ENCODE results near the gene ATP5F1D. TPM values are rescaled to one million over a fixed set of nuclear protein-coding genes. Genes with fewer than 3 reads are reported as not detected.

ATP5F1D gene
- total and polyA plus RNA-seq, 2 of the 13 experiments (the other 11 are each of a cell fraction or from before 2014, with no cell fraction given) = 39.4 to 78.7 TPM

DNA sequence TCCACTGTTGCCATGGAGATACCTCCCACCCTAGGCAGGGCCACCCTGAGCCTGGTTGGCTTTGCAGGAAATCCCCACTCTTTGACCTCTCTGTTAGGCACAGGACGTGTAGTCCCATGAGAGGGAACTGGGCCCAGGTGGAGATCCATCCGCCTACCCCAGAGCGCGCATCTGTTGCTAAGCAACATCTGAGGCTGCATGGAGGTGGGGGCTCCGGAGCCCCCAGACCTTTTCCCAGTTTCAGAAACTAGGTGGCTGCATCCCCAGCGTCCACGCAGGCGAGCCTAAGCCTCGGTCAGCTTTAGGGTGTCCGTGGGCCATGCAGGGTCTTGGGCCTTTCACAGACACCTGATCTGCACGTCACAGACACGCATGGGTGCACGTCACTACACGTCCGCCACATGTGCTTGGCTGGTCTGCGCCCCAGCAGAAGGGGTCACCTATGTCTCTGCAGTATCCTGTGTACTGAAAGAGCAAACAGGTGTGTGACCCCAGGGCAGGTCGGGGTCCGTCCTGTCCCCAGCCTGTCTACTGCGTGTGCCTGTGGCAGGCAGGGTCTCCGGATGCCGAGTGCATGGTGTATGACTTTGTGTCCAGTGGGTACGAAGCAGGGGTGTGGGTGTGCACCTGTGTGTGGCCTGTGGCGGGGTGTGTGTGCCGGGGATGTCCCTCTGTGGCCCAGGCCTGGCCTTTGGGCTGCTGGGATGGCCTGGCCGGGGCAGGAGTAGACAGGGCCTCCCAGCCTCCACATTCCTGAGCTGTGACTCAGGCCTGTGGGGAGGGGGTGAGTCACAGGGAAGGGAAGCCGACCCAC is 23.5 kb downstream of the ATP5F1D start (continued):
- no peak for TF ChIP-seq HOXA5 (CRISPR knock-in tag; IDR thresholded peaks at IDR 0.05)
- peak; percentile 91; the same call in 1 of the 2 replicates for TF ChIP-seq ZNF83 (CRISPR knock-in tag; IDR thresholded peaks at IDR 0.05; ENCODE audit: borderline replicate concordance)
- no peak for TF ChIP-seq SRSF1 (optimal IDR thresholded peaks at IDR 0.05; ENCODE audit: low read depth, low read length)
- TF ChIP-seq ATF6 (CRISPR knock-in tag; conservative IDR thresholded peaks at IDR 0.05) = no peak
- 0 out of 2 replicates have a peak, but pooled peaks have one; percentile 37 for TF ChIP-seq ZBTB38 (CRISPR knock-in tag; IDR thresholded peaks at IDR 0.05)
- TF ChIP-seq CEBPB (IDR thresholded peaks at IDR 0.05; ENCODE audit: borderline replicate concordance, low read depth, low read length) = no peak
- no peak for TF ChIP-seq MBD4 (IDR thresholded peaks at IDR 0.05; ENCODE audit: borderline replicate concordance, low read length)
- no peak for TF ChIP-seq ZFAT (CRISPR knock-in tag; conservative IDR thresholded peaks at IDR 0.05)
- peak; percentile 35; the same call in 1 of the 2 replicates for TF ChIP-seq FOXO1 (CRISPR knock-in tag; IDR thresholded peaks at IDR 0.05)
- TF ChIP-seq ZNF709 (CRISPR knock-in tag; IDR thresholded peaks at IDR 0.05) = no peak
- TF ChIP-seq ZUFSP (CRISPR knock-in tag; IDR thresholded peaks at IDR 0.05; ENCODE audit: borderline replicate concordance) = no peak
- no peak for TF ChIP-seq ZNF772 (CRISPR knock-in tag; IDR thresholded peaks at IDR 0.05)
- peak; percentile 76 for TF ChIP-seq TARDBP (CRISPR knock-in tag; IDR thresholded peaks at IDR 0.05)
- TF ChIP-seq HIVEP1 (CRISPR knock-in tag; IDR thresholded peaks at IDR 0.05) = peak; percentile 95
- no peak for TF ChIP-seq ZNF44 (CRISPR knock-in tag; IDR thresholded peaks at IDR 0.05)
- TF ChIP-seq CCDC6 (CRISPR knock-in tag; IDR thresholded peaks at IDR 0.05) = no peak; the same call in 1 of the 2 replicates
- TF ChIP-seq ZSCAN30 (CRISPR knock-in tag; IDR thresholded peaks at IDR 0.05) = no peak
- TF ChIP-seq, protein P1, sequence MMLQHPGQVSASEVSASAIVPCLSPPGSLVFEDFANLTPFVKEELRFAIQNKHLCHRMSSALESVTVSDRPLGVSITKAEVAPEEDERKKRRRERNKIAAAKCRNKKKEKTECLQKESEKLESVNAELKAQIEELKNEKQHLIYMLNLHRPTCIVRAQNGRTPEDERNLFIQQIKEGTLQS (CRISPR knock-in tag; IDR thresholded peaks at IDR 0.05) = peak; percentile 100
- no peak; the same call in 1 of the 2 replicates for TF ChIP-seq CHCHD3 (CRISPR knock-in tag; IDR thresholded peaks at IDR 0.05)
- TF ChIP-seq ZNF800 (CRISPR knock-in tag; IDR thresholded peaks at IDR 0.05) = no peak
- TF ChIP-seq HMGA1 (CRISPR knock-in tag; conservative IDR thresholded peaks at IDR 0.05) = no peak
- TF ChIP-seq ZNF629 (CRISPR knock-in tag; conservative IDR thresholded peaks at IDR 0.05) = no peak
- 0 out of 2 replicates have a peak, but pooled peaks have one; percentile 31 for TF ChIP-seq MEF2D (CRISPR knock-in tag; IDR thresholded peaks at IDR 0.05)
- no peak for TF ChIP-seq DNMT3B (CRISPR knock-in tag; conservative IDR thresholded peaks at IDR 0.05)
- no peak for TF ChIP-seq REL (CRISPR knock-in tag; conservative IDR thresholded peaks at IDR 0.05)
- no peak for TF ChIP-seq ZNF747 (CRISPR knock-in tag; IDR thresholded peaks at IDR 0.05; ENCODE audit: borderline replicate concordance)

All from HepG2 (cell line).